GM19328 (cell line): ENCODE data around the gene UVSSA.
"Not testable (repeated sequence)": the region's sequence is repeated elsewhere in the genome, so short reads cannot be mapped to it uniquely, and the experiment has no call there.

Experiments
- ATAC-seq: cut with Tn5 transposase; IDR thresholded peaks from one replicate; pipeline ENCODE4 v1.9.1; 2021; ENCODE audit warnings: mild to moderate bottlenecking, moderate library complexity; ENCODE audit not compliant: unreplicated experiment

UVSSA gene

GRCh38 chr4:1417522-1418390, 70.7 kb downstream of the UVSSA start:
- no peak for ATAC-seq

- no peak for ATAC-seq
These were observed 71.7 kb downstream of the UVSSA start for GRCh38 chr4:1418494-1419285.

- no peak for ATAC-seq
These were observed 72.7 kb downstream of the UVSSA start for GRCh38 chr4:1419708-1420107.

- ATAC-seq, result no peak
These were observed 74.6 kb downstream of the UVSSA start for GRCh38 chr4:1421657-1422056.

GRCh38 chr4:1427010-1427409, 80.0 kb downstream of the UVSSA start:
- ATAC-seq, result no peak

GRCh38 chr4:1443688-1444172, 96.7 kb downstream of the UVSSA start:
- ATAC-seq, result not testable (repeated sequence)
